B cell (primary cell): Measurements from ENCODE around the gene SDR9C7.
"Not testable (repeated sequence)": the region's sequence is repeated elsewhere in the genome, so short reads cannot be mapped to it uniquely, and the experiment has no call there.

Experiments used
- EZH2 ChIP-seq: IDR thresholded peaks from 2 replicates; pipeline ENCODE4 v1.6.1; 2012; ENCODE audit warnings: borderline replicate concordance, low read depth, mild to moderate bottlenecking, moderate library complexity, low read length; ENCODE audit not compliant: insufficient read depth, poor library complexity, severe bottlenecking
- TF ChIP-seq, protein P1 (sequence below): fragments of 200-600 bp; IDR thresholded peaks from one replicate; pipeline ENCODE4 v1.8.0; 2022; ENCODE audit warnings: antibody characterized with exemption, mild to moderate bottlenecking

DNA sequence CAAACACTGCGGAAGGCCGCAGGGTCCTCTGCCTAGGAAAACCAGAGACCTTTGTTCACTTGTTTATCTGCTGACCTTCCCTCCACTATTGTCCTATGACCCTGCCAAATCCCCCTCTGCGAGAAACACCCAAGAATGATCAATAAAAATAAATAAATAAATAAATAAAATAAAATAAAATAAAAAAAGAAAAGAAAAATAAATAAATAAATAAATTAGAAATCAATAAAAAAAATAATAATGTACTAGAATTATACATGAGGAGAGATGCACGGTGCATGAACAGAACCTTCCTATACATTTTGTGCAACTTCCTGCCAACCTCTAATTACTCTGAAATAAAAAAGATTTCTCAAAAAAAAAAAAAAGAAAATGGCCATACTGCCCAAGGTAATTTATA, 30.9 kb upstream of the SDR9C7 start:
- TF ChIP-seq, protein P1, sequence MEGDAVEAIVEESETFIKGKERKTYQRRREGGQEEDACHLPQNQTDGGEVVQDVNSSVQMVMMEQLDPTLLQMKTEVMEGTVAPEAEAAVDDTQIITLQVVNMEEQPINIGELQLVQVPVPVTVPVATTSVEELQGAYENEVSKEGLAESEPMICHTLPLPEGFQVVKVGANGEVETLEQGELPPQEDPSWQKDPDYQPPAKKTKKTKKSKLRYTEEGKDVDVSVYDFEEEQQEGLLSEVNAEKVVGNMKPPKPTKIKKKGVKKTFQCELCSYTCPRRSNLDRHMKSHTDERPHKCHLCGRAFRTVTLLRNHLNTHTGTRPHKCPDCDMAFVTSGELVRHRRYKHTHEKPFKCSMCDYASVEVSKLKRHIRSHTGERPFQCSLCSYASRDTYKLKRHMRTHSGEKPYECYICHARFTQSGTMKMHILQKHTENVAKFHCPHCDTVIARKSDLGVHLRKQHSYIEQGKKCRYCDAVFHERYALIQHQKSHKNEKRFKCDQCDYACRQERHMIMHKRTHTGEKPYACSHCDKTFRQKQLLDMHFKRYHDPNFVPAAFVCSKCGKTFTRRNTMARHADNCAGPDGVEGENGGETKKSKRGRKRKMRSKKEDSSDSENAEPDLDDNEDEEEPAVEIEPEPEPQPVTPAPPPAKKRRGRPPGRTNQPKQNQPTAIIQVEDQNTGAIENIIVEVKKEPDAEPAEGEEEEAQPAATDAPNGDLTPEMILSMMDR = not testable (repeated sequence)
- not testable (repeated sequence) for TF ChIP-seq EZH2
